ENCODE measurements around the gene TNNI2.
"Not testable (repeated sequence)": the region's sequence is repeated elsewhere in the genome, so short reads cannot be mapped to it uniquely, and the experiment has no call there.

DNA sequence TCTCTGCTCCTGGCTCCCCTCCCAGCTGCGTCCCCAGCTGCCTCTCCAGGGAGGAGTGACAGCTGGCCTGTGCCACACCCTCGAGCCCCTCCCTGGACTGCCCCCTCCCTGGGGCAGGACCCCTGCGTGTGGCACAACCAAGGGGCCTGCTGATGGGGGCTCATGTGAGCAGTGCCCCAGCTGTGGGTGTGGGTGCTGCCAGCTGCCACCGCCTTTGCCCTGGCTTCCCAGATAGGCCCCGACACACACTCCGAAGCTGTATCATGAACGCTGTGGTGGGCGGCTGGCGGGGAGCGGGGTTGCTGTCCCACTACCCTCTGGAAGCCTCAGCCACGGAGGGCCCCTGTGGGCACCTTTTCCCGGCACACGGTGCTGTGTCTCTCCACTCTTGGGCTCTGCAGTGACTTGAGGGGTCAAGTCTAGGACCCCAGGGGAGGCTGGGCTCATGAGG is 37.1 kb downstream of the TNNI2 start:
- not testable (repeated sequence) for TF ChIP-seq RAD21 (IDR thresholded peaks at IDR 0.05; ENCODE audit: insufficient read depth, low read depth, low read length); NRF1 (conservative IDR thresholded peaks at IDR 0.05; ENCODE audit: low read depth, low read length)
